Stimulated activated CD8-positive, alpha-beta memory T cell treated with anti-CD3 and anti-CD28 coated beads, Interleukin-15, amount 100 ng/mL, for 48 hours (primary cell): Measurements from ENCODE around the gene RRAS2.

Experiments
- DNase-seq, 2 donors: peaks; one replicate each; pipeline ENCODE4 v3.0.0-alpha.2; 2020; ENCODE audit warnings: low read depth in 2 of 2

Gene RRAS2

DNA sequence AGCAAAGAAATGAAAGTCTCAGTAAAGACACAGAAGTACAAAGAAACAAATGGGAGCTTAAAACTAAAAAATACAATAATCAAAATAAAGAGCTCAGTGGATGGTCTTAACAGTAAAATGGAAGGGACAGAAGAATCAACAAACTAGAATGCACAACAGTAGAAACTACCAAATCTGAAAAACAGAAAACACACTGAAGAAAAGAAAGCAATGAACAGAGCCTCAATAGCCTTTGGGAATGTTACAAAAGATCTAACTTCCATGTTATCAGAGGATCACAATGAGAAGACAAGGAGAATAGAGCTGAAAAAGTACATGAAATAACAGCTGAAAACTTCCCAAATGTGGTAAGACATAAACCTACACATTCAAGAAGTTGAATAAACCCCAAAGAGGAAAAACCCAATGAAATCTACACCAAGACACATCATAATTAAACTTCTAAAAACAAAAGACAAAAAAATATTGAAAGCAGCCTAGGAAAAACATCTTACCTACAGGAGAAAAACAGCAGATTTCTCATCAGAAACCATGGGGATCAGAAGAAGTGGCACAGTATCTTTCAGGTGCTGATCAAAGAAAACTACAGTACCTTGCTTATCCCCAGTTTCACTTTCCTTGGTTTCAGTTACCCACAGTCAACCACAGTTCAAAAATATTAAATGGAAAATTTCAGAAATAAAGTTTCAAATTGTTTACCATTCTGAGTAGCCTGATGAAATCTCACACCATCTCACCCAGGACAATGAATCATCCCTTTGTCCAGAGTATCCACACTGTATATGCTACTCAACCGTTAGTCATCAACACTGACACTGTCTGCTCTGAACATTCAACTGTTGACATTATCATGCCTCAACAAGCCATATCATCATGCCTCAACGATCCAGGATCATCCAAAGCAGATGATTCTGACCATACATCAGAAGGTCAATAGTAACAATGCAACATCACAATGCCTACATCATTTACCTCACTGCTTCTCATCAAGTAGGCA, 22.2 kb downstream of the RRAS2 start:
- no peak for DNase-seq

DNA sequence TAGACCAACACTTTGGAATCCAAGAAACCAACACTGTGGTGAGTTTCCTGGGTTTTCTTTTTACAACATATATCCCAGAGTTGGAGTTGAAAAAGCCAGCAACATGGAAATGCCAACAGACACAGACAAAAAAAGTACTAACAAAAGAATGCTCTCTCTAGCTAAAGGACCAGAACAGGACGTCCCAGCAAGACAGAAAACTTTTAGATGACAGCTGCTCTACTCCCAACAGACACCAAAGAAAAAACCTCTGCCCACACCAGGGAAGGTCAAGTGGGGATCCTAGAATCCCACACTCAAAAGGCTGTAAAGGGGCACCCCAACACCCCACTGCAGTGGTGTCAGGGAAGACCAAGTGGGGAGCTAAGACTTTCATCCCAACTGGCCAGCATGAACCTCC, 23.3 kb downstream of the RRAS2 start:
- DNase-seq, result no peak

DNA sequence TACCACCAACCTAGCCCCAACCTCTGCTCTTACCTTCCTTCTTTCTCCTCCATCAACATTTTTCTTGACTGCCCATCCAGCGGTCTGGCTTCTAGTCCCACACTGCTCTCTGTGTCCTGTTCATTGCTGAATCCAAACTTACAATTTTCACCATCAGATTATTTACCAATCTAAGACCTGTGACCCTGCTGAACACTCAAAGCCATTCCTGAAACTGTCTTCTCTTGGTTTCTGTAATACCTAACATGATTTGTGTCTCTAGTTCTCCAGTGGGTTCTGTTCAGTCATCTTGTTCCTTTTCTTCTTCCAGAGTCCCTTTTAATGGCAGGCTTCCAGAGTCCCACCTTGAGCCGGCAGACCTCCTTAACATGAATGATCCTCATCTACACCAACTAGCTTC, 24.1 kb downstream of the RRAS2 start:
- no peak for DNase-seq

DNA sequence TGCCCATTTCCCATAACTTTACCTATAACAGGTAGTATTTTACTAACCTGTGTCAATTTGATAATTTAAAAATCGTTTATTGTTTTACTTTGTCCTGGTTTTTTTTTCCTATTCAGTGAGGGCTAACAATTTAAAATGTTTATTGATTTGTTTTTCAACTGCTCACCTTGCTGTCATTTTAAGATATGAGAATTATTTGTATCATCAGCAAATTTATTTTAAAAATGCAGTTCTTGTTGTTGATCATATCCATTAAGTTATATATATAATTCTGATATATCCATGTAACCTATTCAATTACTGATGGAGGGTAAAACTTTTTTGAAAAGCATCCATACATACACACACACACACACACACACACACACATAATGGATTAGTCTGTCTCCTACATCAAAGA, 24.8 kb downstream of the RRAS2 start:
- DNase-seq, result no peak

DNA sequence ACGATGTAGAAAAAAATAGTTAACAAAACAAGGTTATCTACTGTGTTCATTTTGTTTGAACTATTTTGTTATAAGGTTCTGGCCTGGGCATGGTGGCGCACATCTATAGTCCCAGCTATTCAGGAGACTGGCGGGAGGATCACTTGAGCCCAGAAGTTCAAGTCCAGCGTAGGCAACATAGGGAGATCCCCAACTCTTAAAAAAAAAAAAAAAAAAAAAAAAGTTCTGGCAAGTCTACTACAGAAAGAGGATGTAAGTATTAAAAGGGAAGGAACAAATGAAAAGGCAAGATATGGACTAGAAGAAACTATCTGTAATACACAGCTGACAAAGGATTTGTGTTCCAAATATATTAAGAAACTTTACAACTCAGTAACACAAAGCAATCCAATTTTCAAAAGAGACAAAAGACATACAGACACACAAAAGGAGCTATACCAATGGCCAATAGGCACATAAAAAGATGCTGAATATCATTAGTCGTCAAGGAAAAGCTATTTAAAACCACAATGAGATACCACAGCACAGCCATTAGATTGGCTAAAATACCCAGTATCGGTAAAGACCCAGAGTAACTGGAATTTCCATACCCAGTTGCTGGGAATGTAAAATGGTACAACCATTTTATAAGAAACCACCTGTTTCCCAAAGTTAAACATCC, 27.4 kb downstream of the RRAS2 start:
- DNase-seq, result no peak

DNA sequence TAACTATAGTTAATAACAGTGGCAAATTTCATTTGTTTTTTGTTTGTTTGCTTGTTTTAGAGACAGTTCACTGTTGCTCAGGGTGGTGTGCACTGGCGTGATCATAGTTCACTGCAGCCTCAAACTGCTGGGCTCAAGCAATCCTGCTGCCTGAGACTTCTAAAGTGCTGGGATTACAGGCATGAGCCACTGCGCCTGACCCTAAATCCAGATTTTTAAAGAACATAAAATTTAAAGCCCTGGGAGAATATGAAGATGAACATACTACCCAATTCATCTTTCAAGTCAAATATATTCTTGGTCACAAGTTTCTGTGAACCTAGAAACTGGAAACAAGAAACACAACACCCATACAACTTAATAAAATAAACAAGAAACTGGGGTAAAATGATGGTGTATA, 28.1 kb downstream of the RRAS2 start:
- DNase-seq, result no peak

DNA sequence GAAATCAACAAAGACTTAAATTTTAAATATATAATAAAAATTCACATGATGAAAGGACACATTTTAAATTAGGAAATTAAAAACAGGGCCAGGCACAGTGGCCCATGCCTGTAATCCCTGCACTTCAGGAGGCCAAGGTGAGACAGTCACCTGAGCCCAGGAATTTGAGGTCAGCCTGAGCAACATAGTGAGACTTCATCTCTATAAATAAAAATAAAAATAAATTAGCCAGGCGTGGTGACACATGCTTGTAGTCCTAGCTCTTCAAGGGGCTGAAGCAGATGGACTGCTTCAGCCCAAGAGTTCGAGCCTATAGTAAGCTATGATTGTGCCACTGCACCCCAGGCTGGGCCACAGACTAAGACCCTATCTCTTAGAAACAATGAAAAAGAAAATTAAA, 29.3 kb downstream of the RRAS2 start:
- no peak for DNase-seq

DNA sequence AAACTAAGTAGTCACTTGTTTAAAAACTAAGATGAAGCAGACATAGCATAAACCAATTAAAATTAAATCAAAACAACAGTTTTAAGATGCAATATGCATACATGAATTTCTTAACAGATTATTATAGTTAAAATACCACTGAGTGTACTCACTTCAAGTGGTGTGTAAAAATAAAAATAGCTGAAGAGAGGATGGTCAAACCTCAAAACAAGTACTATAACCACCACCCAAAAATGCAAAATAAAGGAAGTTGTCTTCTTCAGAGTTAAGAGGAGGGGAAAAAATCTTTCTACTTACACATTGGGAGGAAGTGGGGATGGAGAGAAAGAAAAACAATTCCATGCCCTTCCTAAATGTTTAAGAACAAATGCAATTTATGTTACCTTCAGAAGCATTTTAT, 31.9 kb downstream of the RRAS2 start:
- no peak for DNase-seq

DNA sequence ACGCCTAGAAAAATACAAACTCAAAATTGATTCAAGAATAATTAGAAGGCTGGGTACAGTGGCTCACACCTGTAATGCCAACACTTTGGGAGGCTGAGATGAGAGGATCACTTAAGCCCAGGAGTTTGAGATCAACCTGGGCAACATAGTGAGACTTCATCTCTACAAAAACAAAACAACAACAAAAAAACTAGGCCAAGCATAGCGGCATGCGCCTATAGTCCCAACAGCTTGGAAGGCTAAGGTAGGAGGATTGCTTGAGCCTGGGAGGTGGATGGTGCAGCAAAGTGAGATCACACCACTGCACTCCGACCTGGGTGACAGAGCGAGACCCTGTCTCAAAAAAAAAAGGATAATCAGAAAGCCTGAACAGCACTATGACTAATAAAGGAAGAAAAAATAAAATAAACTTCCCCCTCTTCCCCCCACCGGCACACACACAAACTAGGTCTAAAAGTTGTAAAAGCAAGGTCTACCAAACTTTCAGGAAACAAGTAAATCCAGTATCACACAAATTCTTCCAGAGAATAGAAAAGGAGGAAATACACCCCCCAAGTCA, 35.8 kb downstream of the RRAS2 start:
- DNase-seq, result no peak

DNA sequence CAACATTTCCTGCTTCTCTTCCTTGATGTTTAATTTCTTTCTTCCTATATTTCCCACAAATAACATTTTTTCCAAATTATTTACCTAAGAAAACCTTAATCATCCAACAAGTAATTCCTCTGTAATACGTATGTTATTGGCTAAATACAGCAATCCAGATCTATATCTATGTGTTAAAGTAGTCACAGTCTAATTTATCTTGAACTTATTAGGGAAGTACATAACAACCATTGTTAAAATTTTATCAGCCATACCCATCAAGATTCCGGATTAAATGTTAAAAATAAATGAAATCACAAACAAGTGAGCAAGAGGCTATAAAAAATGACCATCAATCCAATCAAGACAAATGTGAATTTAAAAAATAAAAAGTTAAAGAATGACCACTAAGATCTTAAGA, 36.5 kb downstream of the RRAS2 start:
- no peak for DNase-seq

DNA sequence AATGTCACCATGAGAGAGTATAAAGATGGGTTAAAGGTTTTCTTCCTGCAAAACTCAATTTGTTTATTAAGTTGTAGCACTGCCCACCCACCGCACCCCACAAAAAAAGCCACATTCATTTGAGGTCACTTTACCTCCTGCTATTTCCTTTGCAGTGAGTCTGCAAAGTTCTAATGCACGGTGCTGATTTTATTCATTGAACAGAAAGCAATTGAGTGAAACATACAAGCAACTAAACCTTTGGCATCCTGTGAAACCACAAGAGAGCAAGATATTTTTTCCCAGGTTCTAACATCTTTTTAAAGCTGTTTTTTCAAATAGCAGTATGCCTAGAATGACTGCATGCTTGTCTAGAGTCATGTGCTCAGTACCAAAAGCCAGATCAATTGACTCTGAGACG, 39.0 kb downstream of the RRAS2 start:
- peak in 1 of 2 donors; percentile 17 for DNase-seq

DNA sequence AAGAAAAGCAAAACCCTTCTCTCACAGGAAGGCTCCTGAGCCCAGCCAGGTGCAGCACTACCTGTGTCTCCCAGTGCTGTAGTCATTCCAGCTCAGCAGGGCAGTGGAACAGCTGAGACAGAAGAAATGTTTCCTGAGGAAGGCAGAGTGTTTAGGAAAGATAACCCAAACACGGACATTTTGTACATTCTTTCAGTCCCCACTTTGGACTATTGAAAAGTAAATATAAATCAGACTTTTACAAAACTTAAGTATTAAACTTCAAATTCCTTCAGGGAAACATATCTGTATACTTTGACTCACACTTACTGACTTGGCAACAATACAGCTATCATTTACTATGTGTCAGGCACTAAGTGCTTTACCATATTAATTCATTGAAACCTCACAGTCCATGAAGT, 40.4 kb downstream of the RRAS2 start:
- DNase-seq, result no peak

DNA sequence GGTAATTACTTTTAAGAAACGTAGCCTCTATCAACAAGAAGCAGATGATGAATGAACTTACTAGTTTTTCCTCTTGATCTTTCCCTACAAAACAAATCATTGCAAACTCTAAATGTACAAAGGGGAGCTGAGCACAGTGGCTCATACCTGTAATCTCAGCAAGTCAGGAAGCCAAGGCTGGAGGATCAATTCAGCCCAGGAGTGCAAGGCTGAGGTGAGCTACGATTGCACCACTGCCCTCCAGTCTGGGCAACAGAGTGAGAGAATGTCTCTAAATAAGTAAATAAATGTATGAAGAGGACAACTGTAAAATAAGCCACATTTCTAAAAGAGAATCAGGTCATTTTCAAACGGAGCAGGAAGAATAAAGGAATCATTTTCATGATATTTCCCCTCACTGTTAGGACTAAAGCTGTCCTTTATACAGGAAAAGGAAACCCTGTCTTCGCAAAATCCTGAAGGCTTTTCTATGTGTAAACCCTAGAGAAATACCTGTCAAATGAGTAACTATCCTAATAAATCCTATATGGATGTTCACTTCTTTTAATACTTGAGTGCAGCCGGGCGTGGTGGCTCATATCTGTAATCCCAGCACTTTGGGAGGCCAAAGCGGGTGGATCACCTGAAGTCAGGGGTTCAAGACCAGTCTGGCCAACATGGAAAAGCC, 41.2 kb downstream of the RRAS2 start:
- no peak for DNase-seq

DNA sequence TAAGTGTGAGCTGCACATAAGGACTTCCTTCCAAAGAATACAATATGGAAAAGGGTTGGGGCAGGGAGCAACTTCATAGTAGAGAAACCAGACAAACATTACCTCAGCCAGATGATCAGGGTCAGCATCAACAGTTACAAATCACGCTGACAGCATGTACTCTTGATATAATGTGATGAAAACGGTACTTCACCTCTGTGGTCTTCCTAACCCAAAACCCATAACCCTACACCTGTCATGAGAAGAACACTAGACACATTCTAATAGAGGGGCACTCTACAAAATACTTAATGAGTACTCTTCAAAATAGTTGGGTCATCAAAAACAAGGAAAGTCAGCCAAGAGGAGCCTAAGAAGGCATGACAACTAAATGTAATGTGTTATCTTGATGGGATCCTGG, 43.9 kb downstream of the RRAS2 start:
- no peak for DNase-seq

DNA sequence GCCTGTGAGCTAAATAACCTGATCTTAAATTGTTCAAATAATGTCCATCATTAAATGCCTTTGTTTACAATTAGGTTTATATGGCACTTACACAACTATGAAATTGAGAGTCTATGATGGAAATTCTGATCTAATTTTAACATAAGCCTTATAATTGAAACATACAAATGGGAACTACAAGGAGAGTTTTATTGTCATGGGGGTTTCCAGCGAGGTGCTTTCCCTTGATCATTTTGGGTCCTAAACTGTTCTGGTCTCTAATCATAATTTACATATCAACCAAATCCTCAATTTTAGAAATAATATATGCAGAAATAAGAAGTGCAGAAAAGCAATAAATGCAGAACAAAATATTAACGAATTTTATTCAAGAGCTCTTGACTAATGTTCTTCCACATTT, 44.9 kb downstream of the RRAS2 start:
- no peak for DNase-seq

DNA sequence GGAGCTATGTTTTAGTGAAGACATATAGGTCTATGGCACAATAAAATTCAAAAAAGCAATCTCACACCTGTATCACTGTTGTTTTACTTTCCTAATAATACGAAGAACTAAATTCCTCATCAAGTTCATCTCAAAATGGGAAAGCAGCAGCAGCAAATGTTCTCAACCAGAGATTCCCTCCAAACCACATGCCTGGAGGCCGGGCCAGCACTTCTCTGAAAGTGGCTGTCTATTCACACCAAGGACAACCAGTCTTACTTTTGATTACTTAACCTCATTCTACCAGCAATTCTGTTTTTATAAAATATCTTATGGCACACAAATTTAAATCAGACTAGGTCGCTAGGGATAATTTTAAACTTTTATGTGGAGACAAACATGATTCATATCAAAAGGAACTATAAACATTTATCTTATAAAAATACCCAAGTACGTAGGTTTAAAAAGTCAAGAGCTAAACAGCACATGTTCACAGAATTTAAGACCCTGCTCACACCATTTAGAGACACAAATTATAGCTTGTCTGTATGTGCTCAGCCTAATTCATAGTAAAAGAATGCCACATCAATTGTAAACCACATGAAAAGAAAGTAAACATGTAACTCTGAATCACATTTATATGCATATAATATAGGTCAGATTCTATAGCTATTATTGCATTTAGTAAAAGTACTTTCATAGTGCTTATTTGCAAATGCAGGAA, 46.1 kb downstream of the RRAS2 start:
- no peak for DNase-seq

DNA sequence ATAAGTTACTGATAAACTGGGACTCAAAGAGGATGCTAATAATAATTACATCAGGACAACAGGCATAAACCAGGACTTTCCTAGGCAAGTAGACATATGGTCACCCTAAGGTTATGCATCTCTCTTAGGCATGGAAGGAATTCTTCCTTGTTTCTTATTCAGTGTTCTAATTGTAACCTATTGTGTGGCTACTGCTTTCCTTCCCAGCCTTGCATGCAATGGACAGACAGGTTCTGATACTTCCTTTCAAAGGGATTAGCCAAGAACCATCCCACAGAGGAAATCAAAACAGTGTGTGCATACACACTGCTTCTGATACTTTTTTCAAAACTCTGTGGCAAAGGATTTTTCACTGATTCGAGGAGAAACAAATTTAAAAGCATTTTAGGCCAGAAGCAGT, 48.3 kb downstream of the RRAS2 start:
- DNase-seq, result no peak

DNA sequence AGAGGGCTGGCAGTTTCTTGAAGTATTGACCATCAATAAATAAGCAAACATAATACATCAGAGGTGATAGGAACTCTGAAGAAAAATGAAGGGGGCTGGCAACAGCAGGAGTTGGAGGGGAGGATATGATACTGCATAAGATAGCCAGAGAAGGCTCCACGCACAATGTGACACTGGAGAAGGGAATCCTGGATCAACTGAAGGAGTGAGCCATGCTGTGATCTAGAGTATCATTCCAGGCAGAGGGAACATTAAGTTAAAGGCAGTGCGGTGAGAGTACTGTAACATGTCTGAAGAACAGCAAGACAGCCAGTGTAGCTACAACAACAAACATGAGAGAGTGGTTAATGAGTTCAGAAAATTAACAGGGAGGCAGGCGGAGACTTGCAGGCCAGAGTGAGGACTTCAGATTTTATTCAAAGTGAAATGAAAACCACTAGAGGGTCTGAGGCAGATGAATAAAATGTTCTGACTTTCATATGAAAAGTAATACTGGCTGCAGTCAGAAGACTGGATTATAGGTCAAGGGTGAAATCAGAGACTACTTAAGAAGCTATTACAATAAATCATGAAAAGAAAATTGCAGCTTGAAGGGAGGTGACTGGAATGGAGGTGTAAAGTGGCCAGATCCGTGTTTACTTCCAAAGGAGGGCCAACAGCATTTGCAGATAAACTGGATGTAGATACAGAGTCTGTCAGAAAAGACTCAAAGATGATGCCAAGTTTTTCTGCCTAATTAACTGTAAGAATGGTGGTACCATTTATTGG, 49.4 kb downstream of the RRAS2 start:
- no peak for DNase-seq

DNA sequence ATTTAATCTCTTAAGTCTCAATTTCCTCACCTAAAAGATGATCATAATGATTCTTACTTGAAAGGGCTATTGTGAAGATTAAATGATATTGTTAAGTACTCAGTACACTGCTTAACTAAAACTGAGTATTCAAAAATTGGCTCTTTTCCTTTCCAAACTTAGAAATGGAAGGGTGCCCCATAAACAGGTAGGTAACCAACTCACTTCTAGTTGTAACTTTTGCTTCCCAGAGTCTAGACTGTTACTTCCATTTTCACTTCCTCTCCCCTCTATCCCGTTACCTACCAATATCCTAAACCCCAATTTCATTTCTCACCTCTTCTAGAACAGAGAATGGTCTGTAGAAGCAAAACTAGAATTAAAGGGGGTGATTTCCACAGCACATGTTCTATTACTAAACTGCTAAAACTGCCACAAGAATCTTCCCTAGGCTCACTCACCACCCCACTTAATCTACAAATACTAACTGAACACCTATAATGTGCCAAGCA, 50.0 kb downstream of the RRAS2 start:
- no peak for DNase-seq

DNA sequence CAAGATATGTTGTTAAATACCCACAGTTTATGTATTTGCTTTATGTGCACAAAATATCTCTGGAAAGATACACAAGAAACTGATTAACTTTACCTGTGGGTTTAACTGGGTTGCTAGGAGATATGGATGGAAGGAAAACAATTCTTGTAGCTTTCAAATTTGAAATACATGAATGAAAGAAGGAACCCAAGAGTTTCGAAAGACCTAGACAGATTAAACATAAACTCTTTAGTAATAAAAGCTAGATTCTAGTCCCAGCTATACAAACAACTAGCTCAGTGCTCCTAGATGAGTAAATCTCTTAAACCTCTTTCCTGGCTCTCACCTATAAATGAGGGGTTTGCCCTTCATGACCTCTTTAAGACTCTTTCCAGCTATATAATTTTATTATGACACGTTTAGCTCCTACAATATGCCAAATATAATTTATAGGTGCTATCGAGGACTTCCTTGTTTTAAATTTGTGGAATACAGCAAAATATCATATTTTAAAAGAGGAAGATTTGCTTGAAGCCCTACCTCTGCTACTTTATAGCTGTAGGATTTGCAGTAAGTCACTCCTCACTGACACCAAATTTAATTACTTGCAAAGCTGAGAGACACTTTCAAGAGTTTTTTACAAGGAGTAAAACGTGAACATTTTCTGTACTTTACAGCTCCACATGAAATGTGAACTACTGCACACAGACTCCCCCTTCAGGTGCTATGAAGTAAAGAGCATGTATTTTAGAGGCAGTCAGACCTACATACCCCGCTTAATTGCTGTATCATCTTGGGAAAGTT, 50.7 kb downstream of the RRAS2 start:
- no peak for DNase-seq
